Dedifferentiated amniotic fluid mesenchymal stem cell (primary cell): ENCODE results near the gene MKLN1.
"Not testable (repeated sequence)": the region's sequence is repeated elsewhere in the genome, so short reads cannot be mapped to it uniquely, and the experiment has no call there.

Source experiments
- DNase-seq: peaks from one replicate; pipeline ENCODE4 v3.0.0-alpha.2; 2016; ENCODE audit errors: extremely low spot score

MKLN1 gene

GRCh38 chr7:131462715-131463114, 135.0 kb downstream of the MKLN1 start:
- DNase-seq, result not testable (repeated sequence)

GRCh38 chr7:131466735-131467365, 139.2 kb downstream of the MKLN1 start:
- DNase-seq, result no peak

GRCh38 chr7:131467788-131468187, 140.1 kb downstream of the MKLN1 start:
- no peak for DNase-seq

DNA sequence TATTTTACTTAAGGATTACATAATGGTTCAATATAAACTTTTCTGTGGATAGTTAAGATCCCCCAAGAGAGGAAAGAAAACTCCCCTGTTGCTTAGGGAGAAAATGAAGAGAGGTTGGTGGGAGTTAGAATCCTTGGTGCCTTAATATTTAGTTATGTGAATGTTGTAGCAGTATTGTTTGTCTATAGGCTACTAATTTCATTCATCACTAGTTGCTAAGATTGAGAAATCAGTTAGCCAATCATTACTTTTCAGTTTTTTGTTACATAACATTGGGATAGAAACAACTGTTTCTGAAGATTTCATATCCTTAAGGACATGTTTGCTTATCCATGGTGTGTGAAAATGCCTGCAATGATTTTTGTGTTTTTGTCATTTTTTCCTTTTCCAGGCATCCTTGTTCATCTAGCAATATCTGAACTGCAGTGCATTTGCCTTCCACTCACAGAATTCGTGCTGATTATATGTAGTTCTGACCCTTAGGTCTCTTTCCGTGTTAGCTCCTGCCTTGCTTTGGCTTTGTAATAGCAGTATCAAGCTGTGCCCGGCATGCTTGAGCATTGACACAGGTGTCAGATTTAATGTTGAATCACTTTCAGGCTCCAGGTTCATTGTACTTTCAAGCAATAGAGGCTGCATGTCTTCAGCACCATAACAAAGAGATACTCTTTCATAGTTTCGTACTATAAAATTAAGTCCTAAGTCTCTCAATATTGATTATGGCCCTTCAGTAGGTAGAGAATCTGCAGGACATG, 143.8 kb downstream of the MKLN1 start:
- DNase-seq, result no peak

DNA sequence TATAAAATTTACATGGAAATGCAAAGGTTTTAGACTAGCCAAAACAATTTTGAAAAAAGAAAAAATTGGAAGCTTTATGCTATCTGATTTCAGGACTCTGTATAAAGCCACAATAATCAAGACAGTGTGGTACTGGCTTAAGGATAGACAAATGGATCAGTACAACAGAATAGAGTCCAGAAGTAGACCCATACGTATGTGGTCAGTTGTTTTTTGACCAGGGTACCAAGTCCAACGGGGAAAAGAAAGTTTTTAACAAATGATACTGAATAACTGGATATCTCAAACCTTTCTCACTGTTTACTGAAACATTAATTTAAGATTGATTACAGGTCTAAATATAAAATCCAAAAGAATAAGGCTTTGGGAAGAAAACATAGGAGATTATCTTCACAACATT, 149.1 kb downstream of the MKLN1 start:
- DNase-seq, result no peak

GRCh38 chr7:131480384-131481315, 153.0 kb downstream of the MKLN1 start:
- DNase-seq, result no peak

DNA sequence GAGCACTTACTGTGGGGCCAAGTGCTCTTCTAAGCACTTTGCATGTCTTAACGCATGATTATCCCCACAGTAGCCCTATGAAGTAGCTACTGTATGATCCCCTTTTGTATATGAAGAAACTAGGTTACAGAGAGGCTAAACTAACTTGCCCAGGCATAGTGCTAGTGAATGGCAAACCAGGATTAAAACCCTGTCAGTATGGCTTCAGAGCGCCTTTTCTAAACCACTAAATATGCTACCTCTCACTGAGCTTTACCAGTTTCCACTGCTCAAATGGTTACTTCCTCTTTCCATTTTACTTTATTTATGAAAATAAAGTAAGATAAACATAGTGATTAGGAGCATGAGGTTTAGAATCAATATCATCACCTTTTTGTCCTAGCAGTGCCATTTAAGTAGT, 155.1 kb downstream of the MKLN1 start:
- no peak for DNase-seq

DNA sequence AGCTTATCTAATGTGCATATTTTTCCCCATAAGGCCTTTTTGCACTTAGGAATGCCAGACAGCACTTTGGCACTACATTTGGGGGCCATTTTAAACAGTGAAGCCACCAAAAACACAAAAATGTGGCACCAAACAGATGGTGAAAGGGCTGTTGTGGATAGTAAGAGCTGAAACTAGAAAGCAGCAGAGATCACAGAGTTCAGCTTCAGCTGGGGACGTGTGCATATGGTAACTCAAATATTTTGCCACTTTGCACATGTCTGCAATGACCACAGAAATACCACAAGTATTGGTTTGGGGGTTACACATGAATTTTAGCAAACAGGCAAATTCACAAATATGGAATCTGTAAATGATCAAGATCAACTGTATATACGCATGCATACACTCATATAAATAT, 155.9 kb downstream of the MKLN1 start:
- DNase-seq, result no peak

DNA sequence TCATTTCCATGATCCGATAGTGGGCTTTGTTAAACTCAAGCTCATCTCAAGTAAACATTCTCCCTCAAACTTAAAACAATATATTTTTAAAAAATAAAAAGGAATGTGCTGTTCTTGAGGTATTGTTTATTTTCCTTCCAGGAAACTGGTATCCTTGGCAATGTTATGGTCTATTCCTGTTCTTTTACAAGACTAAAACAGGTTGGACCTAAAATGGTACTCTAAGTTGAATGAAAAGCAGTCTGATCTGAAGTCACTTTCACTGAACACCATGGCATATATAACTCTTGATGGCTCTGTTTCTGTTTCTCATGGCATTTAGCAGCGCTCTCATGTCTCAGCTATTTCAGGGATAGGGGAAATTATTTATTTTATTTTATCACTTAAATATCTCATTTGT, 158.7 kb downstream of the MKLN1 start:
- DNase-seq, result no peak

GRCh38 chr7:131487217-131487616, 159.5 kb downstream of the MKLN1 start:
- DNase-seq, result no peak

GRCh38 chr7:131488361-131488760, 160.7 kb downstream of the MKLN1 start:
- no peak for DNase-seq

- DNase-seq, result no peak
These were observed 161.5 kb downstream of the MKLN1 start for GRCh38 chr7:131489196-131489595.

DNA sequence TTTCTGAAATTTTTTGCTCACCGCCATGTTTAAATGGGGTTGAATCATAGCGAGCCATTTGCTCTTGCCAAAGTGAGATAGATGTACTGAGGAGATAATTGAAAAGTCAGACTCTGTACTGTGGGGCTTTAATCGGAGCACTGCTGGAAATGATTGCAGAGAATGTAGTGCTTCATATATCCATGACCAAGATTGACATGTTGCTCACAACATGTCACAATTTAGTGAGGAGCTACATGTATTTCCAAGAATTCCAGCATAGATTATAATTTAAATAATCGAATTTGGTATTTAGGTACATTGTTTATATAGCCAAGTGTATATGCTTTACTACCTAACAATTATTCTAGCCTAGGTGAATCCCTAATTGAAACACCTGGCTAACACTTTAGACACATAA, 162.2 kb downstream of the MKLN1 start:
- no peak for DNase-seq

DNA sequence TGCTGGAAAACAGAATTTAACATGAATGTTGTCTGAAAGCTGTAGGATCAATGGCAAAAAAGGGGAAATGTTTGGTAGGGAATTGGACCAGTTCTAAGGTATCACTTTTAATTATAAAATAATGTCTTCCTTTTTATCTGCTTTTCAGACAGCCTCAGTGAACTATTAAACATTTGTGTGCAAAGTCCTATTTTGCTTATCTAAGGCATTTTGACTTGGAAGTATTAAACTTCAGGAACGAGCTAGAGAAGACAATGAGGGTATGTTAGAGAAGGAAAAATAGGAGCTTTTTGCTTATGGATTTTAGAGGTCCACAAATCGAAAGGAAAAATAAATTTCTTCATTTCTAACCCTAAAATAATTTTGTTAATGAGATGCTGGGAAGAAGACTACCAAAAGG, 165.4 kb downstream of the MKLN1 start:
- no peak for DNase-seq

DNA sequence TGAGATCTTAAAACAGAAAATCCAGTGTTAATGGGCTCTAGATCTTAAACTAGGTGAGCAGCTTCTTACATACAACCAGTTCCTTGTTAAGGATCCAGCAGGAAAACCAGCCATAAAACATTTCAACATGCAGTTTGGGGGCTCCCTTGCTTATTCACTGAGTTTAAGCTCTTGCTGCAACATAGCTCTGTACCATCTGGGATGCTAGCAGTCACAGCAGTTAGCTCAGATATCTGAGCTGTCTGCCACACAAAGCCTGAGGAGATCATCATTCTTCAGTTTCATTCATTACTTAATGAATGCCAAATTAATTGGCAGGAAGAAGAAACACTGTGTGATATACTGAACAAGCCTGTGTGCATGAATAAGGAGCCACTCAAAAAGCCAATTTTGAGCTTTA, 165.9 kb downstream of the MKLN1 start:
- DNase-seq, result no peak

DNA sequence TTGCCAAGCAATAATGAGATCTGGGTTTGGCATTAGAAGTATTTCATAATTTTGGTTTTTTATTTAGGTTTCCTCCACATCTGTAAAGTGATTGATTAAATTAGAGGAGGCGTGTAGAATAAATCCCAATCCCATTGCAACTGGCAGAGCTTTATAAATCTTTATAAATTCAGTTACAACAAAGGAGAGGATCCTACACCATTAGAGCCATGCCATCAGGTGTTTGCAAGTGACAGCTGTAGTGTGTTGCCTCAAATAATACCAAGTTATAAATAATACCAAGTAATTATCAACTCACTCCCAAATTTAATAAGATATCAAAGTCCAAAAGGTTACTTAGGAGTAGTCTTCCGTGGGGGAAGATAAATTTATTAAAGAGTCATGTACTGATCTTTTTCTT, 166.5 kb downstream of the MKLN1 start:
- no peak for DNase-seq

GRCh38 chr7:131495669-131496498, 168.2 kb downstream of the MKLN1 start:
- DNase-seq, result no peak

- no peak for DNase-seq
These were observed 169.8 kb downstream of the MKLN1 start for GRCh38 chr7:131497454-131497853.

GRCh38 chr7:131498237-131498885, 170.7 kb downstream of the MKLN1 start:
- no peak for DNase-seq

DNA sequence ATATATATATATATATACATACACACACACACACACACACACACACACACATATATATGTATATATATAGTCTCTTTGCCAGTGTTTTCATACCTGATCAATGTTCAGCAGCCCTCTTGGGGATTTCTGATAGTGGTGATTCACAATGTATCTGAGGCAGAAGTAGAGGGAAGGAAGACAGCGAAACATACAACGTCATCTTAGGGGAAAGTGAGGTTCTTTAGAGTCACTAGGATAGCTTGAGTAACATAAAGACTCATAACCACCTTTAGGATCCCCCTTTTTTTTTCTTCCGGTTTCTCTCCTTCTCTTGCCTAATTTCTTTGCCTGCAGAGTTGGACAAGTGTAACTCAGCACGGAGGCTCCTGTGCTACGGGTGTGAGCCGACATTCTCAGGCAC, 172.1 kb downstream of the MKLN1 start:
- no peak for DNase-seq

DNA sequence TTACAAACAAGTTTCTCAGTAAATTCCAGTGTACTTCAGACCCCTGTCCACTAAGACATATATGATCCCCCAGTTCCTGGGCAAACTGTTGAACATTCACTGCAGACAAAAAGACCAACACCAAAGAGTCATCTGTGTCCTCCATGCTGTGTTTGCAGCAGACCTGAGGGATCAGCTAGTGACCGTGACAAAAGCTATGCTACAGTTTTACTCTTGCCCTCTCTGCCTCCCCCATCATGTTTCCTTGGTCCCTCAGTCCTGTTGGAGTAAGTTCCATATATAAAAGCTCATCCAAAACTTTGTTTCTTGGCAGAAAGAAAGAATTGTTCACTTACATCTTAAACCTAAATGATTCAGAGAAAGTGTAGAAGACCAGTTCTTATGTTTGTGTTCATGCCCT, 172.7 kb downstream of the MKLN1 start:
- no peak for DNase-seq
